KOPT-K1 (cell line): ENCODE measurements around the gene PLD1.

Experiments
- H3K27ac ChIP-seq: fragments of 200-600 bp; sonication (generic); 2 replicates; pipeline ENCODE4 v1.5.1; 2016; ENCODE audit warnings: antibody characterized with exemption, mild to moderate bottlenecking, low read depth, low read length; ENCODE audit not compliant: poor library complexity, severe bottlenecking
- H3K36me3 ChIP-seq: fragments of 200-600 bp; sonication (generic); 2 replicates; pipeline ENCODE4 v1.5.1; 2017; ENCODE audit warnings: antibody characterized with exemption, mild to moderate bottlenecking, low read length, moderate library complexity; ENCODE audit not compliant: insufficient read depth
- H3K9me3 ChIP-seq: fragments of 200-600 bp; sonication (generic); 2 replicates; pipeline ENCODE4 v1.5.1; 2017; ENCODE audit warnings: antibody characterized with exemption, low read length, mild to moderate bottlenecking; ENCODE audit not compliant: insufficient read depth, poor library complexity, severe bottlenecking

The PLD1 gene

GRCh38 chr3:171561596-171562323 is 248.5 kb downstream of the PLD1 start:
- no peaks in the 10 kb centered on the region for H3K36me3 ChIP-seq
- H3K27ac ChIP-seq = no peak overlapping the region
- H3K9me3 ChIP-seq = no peaks in the 10 kb centered on the region

DNA sequence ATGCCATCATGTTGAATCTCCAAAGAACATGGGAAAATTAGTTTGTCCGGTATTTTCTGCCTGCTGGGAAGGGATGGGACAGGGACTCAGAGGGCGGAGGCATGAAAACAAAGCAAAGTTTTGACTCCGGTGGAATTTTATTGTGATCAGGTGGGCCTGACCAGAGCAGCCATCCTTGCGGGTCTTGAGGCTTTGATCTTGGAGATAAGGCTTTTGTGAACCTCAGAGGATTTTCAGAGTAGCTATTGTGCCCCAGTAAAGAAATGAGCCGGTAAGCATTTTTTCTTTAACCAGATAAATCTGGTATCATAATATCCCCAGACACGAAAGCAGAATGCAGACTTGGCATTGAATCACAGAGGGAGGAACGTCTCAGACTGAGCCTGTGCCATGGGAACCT is 250.7 kb downstream of the PLD1 start:
- H3K27ac ChIP-seq = no peak overlapping the region

DNA sequence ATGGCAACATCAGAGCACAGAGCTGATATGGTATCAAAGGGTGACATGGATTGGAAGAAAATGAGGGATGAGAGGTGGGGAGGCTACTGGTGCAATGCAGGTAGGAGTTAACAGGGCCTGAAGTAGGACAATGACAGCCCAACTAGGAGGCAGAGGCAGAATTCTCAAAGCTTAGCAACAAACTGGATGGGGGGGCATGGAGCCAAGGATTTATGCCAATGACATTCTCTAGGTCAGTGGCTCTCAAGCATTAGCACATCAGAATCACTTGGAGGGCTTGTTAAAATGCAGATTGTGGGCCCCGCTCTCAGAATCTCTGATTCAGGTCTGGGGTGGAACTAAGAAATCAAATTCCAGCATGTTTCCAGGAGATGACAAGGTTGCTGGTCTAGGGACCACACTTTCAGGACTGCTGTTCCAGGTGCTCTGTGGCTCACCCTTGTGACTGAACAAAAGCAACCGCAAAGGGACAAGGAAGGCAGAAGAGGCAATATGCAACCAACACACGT is 252.0 kb downstream of the PLD1 start:
- no peak overlapping the region for H3K27ac ChIP-seq
- no peaks in the 10 kb centered on the region for H3K9me3 ChIP-seq
- no peaks in the 10 kb centered on the region for H3K36me3 ChIP-seq

More for the DNA sequence above, 250.7 kb downstream of the PLD1 start:
- no peaks in the 10 kb centered on the region for H3K9me3 ChIP-seq
- no peaks in the 10 kb centered on the region for H3K36me3 ChIP-seq

- H3K9me3 ChIP-seq = no peaks in the 10 kb centered on the region
- H3K27ac ChIP-seq = no peak overlapping the region
- no peaks in the 10 kb centered on the region for H3K36me3 ChIP-seq
Observed at GRCh38 chr3:171557173-171557572, 253.1 kb downstream of the PLD1 start.

DNA sequence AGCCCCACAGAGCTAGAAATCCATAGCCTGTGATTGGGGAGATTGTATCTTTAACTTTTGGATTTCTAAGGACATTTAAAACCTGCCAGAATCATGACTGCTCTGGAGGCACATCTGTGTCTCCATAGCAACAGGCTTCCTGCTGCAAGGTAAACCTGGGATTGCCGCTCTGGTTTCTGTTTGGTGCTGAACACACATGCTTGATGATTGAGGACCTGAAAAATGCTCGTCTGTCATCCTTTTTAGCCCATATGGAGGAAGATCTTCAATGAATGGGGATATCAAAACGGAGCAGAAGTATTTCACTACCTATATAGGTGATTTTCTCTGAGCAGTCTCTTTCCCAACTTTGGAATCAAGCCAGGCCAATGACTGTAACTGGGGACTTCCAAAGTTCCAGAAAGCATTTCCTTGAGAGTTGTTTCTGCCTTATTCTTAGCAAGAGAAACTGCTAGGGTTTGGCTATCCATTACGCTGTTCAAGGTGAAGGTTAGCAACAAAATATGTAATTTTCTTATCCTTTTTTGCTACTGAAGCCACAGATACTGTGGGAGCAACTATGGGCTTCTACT is 253.6 kb downstream of the PLD1 start:
- Histone ChIP-seq H3K9me3 (no peaks in the 10 kb centered on the region), H3K36me3 (no peaks in the 10 kb centered on the region), H3K27ac (no peak overlapping the region)

DNA sequence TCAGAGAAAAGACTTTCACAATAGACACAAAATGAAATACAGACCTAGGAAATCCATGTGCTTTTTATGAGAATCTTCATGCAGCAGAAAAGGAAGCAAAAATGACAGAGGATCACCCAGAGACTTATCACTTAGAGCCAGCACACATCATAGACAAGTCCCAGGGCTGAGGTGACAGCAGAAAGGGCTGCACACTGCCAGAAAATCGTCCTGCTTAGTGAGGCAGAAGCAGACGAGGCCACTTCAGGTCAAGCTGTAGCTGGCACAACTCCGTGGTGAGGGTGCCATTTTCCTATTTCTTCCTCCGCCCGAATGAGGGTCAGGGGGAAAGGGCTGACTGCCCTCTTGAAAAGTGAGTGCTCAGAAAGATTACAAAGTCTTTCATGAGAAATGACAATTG is 254.1 kb downstream of the PLD1 start:
- no peak overlapping the region for H3K27ac ChIP-seq
- H3K36me3 ChIP-seq = no peaks in the 10 kb centered on the region
- H3K9me3 ChIP-seq = no peaks in the 10 kb centered on the region

DNA sequence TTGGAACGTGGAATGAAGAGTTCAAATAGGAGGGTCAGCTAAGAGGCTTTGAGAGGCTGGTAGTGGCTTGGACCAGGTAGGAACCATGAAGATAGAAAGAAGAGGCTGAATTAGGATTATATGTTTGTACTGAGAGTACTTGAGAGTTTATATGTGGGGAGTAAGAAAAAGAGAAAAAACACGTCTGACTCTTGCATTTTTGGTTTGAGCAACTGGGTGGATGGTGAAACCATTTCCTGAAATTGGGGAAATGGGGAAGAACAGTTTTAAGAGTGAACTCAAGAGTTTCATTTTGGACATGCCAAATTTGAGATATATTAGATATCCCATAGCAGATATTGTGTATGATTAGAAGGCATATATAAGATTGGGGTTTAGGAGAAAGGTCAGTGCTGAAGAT is 257.2 kb downstream of the PLD1 start:
- H3K27ac ChIP-seq = no peak overlapping the region
- H3K36me3 ChIP-seq = no peaks in the 10 kb centered on the region
- no peaks in the 10 kb centered on the region for H3K9me3 ChIP-seq

DNA sequence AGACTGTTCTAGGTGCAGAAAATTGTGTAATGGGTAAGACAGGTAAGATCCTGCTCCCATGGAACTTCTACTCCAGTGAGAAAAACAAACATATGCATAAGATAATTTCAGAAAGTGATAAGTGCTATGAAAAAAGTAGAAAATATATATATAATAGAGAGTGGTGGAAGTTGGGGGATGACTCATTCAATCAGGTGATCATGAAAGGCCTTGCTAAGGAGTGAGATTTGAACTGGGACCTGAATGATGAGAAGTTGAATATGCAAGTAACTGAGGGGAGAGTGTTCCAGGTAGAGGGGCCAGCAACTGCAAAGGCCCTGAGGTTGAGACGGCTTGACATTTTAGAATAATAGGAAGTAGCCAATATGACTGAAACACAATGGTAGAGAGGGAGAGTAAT is 257.8 kb downstream of the PLD1 start:
- no peaks in the 10 kb centered on the region for H3K9me3 ChIP-seq
- no peaks in the 10 kb centered on the region for H3K36me3 ChIP-seq
- no peak overlapping the region for H3K27ac ChIP-seq

GRCh38 chr3:171551296-171551695 is 259.0 kb downstream of the PLD1 start:
- H3K9me3 ChIP-seq = no peaks in the 10 kb centered on the region
- no peak overlapping the region for H3K27ac ChIP-seq
- no peaks in the 10 kb centered on the region for H3K36me3 ChIP-seq
